Measurements from ENCODE around the gene ARMC8. TPM values are rescaled to one million over a fixed set of nuclear protein-coding genes. Genes with fewer than 3 reads are reported as not detected.

Gene ARMC8
- total RNA-seq, 2 experiments from 2014 or later, result 48.8 to 57.1 TPM

DNA sequence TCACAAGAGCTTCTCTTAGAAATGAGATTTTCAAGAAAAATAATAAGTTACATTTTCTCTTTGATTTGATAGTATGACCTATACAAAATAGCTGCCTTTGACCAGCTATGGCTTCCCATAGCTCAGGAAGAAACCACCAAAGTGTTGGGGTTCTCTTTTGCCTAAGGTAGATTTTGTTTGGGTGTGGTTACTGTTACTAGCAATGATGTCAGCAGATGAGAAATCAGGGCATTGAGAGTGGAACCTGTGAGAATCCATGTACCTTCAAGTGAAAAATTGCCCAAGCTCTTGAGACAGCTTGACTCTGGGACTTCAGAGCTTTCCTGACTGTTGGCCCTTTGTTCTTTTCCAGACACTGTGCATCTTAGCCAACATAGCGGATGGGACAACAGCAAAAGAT, 97.0 kb downstream of the ARMC8 start:
- no peaks in the 10 kb centered on the region for H3K4me1 ChIP-seq (ENCODE audit: insufficient read depth, low read length, poor library complexity, severe bottlenecking)
- ChIA-PET CTCF (ENCODE audit: unreplicated experiment) (no interaction called here), POLR2A (interaction anchor here (1.3 kb wide), 1 partner anchor 14 kb away, joined by 4 read pairs; no protein-coding TSS in a partner anchor)
- H2AFZ ChIP-seq (ENCODE audit: low read length), result no peak overlapping the region
- no peaks in the 10 kb centered on the region for H3K9me3 ChIP-seq (ENCODE audit: low read length)
- no peaks in the 10 kb centered on the region for H4K20me1 ChIP-seq (ENCODE audit: insufficient read depth, low read length)
- H3K79me2 ChIP-seq (ENCODE audit: insufficient read depth, low read depth, low read length), result no peaks in the 10 kb centered on the region
- intact Hi-C loops (cut with micrococcal nuclease; ENCODE audit: unreplicated experiment), result no loop called here
- no peak overlapping the region for H3K4me2 ChIP-seq (ENCODE audit: low read length)
- H3K36me3 ChIP-seq (ENCODE audit: insufficient read depth, low read length), result peaks cover 60% of the 10 kb centered on the region
- no peak overlapping the region for H3K4me3 ChIP-seq (ENCODE audit: low read depth, low read length, poor library complexity, severe bottlenecking)
- BruUV-seq (replicated peaks), result no TSS peak
- DNase-seq (ENCODE audit: low spot score), result no peak
- H3K9me2 ChIP-seq (ENCODE audit: insufficient read depth, low read length), result no peaks in the 10 kb centered on the region
- TF ChIP-seq EZH2phosphoT487 (IDR thresholded peaks at IDR 0.05; ENCODE audit: borderline replicate concordance, low read depth, low read length), result no peak
- TF ChIP-seq, protein P1, sequence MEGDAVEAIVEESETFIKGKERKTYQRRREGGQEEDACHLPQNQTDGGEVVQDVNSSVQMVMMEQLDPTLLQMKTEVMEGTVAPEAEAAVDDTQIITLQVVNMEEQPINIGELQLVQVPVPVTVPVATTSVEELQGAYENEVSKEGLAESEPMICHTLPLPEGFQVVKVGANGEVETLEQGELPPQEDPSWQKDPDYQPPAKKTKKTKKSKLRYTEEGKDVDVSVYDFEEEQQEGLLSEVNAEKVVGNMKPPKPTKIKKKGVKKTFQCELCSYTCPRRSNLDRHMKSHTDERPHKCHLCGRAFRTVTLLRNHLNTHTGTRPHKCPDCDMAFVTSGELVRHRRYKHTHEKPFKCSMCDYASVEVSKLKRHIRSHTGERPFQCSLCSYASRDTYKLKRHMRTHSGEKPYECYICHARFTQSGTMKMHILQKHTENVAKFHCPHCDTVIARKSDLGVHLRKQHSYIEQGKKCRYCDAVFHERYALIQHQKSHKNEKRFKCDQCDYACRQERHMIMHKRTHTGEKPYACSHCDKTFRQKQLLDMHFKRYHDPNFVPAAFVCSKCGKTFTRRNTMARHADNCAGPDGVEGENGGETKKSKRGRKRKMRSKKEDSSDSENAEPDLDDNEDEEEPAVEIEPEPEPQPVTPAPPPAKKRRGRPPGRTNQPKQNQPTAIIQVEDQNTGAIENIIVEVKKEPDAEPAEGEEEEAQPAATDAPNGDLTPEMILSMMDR (conservative IDR thresholded peaks at IDR 0.05; ENCODE audit: low read length), result no peak
- H3K27ac ChIP-seq (ENCODE audit: low read depth, low read length, poor library complexity, severe bottlenecking), result no peak overlapping the region

DNA sequence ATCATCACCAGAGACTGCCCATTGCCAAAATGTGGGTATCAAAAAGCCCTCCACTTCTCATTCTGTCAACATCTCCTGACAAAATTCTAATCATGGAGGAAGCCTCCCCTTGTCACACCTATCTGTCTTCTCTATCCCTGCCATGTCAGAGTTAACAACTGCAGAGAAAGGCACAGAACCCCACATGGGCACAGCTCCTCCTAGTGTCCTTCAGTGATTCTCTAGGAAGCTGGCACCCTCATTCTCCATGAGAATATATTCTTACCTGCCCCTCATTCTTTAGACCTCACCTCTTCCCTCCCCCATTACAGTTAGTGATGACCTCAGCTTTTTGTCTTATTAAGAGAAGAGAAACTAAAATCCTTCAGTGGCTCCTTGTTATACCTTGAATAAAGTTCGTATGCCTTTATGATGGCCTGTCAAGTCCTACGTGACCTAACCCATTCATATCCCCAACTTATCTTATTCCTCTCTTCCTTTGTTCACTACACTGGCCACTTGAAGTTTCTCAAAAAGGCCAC, 97.9 kb downstream of the ARMC8 start:
- intact Hi-C loops (cut with micrococcal nuclease; ENCODE audit: unreplicated experiment), result no loop called here
- no peaks in the 10 kb centered on the region for H3K79me2 ChIP-seq (ENCODE audit: insufficient read depth, low read depth, low read length)
- H2AFZ ChIP-seq (ENCODE audit: low read length), result no peak overlapping the region
- no TSS peak for BruUV-seq (replicated peaks)
- no peak overlapping the region for H3K4me2 ChIP-seq (ENCODE audit: low read length)
- no peaks in the 10 kb centered on the region for H3K4me1 ChIP-seq (ENCODE audit: insufficient read depth, low read length, poor library complexity, severe bottlenecking)
- POLR2A ChIA-PET, result no interaction called here
- H4K20me1 ChIP-seq (ENCODE audit: insufficient read depth, low read length), result no peaks in the 10 kb centered on the region
- no peak for TF ChIP-seq EZH2phosphoT487 (IDR thresholded peaks at IDR 0.05; ENCODE audit: borderline replicate concordance, low read depth, low read length)
- TF ChIP-seq, protein P1 (conservative IDR thresholded peaks at IDR 0.05; ENCODE audit: low read length), result peak; percentile 26; the same call in 1 of the 2 replicates
- H3K36me3 ChIP-seq (ENCODE audit: insufficient read depth, low read length), result peaks cover 62% of the 10 kb centered on the region
- CTCF ChIA-PET (ENCODE audit: unreplicated experiment), result no interaction called here
- no peaks in the 10 kb centered on the region for H3K9me3 ChIP-seq (ENCODE audit: low read length)
- no peaks in the 10 kb centered on the region for H3K9me2 ChIP-seq (ENCODE audit: insufficient read depth, low read length)
- H3K27ac ChIP-seq (ENCODE audit: low read depth, low read length, poor library complexity, severe bottlenecking), result no peak overlapping the region
- no peak for DNase-seq (ENCODE audit: low spot score)
- no peak overlapping the region for H3K4me3 ChIP-seq (ENCODE audit: low read depth, low read length, poor library complexity, severe bottlenecking)

DNA sequence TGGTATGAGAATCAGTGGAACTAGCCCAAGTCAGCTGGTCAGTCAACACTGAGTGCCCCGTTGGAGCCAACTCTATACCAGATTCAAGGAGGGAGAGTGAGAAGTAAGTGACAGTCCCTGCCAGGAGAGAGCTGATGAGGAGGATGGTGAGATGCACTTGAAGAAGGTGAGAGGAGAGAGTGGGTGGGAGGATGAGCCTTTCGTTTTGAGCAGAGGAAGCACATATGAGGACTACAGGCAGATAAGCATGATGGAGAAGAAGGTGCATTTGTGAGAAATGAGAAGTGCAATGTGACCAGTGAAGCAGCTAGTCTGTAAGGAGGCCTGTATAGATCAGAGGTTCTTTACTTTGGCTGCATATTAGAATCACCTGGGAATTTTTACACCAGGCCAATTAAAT, 102.2 kb downstream of the ARMC8 start:
- no peak for TF ChIP-seq EZH2phosphoT487 (IDR thresholded peaks at IDR 0.05; ENCODE audit: borderline replicate concordance, low read depth, low read length)
- TF ChIP-seq, protein P1 (conservative IDR thresholded peaks at IDR 0.05; ENCODE audit: low read length), result no peak
- no peaks in the 10 kb centered on the region for H3K9me3 ChIP-seq (ENCODE audit: low read length)
- intact Hi-C loops (cut with micrococcal nuclease; ENCODE audit: unreplicated experiment), result no loop called here
- H4K20me1 ChIP-seq (ENCODE audit: insufficient read depth, low read length), result no peaks in the 10 kb centered on the region
- no peak for DNase-seq (ENCODE audit: low spot score)
- H3K36me3 ChIP-seq (ENCODE audit: insufficient read depth, low read length), result peaks cover 85% of the 10 kb centered on the region
- no peaks in the 10 kb centered on the region for H3K4me1 ChIP-seq (ENCODE audit: insufficient read depth, low read length, poor library complexity, severe bottlenecking)
- BruUV-seq (replicated peaks), result no TSS peak
- H3K4me3 ChIP-seq (ENCODE audit: low read depth, low read length, poor library complexity, severe bottlenecking), result no peak overlapping the region
- no peak overlapping the region for H3K27ac ChIP-seq (ENCODE audit: low read depth, low read length, poor library complexity, severe bottlenecking)
- ChIA-PET POLR2A (no interaction called here), CTCF (ENCODE audit: unreplicated experiment) (no interaction called here)
- H3K4me2 ChIP-seq (ENCODE audit: low read length), result no peak overlapping the region
- no peaks in the 10 kb centered on the region for H3K9me2 ChIP-seq (ENCODE audit: insufficient read depth, low read length)
- H2AFZ ChIP-seq (ENCODE audit: low read length), result no peak overlapping the region
- no peaks in the 10 kb centered on the region for H3K79me2 ChIP-seq (ENCODE audit: insufficient read depth, low read depth, low read length)
